ENCODE results near the gene CD200.

- no peak for TF ChIP-seq POLR2A (IDR thresholded peaks at IDR 0.05)
- TF ChIP-seq CTCF (IDR thresholded peaks at IDR 0.05) = no peak
These were observed 68.7 kb downstream of the CD200 start for GRCh38 chr3:112401617-112402016.

Measured in body of pancreas (tissue), 4 donors.